Activated naive CD8-positive, alpha-beta T cell treated with anti-CD3 and anti-CD28 coated beads, Interleukin-2, amount 50 U/mL, for 16 hours (primary cell): ENCODE measurements around the gene PCDH9.

ENCODE experiments used
- DNase-seq: peaks from one replicate; pipeline ENCODE4 v3.0.0-alpha.2; 2020; ENCODE audit warnings: low read depth, low spot score

PCDH9 gene

DNA sequence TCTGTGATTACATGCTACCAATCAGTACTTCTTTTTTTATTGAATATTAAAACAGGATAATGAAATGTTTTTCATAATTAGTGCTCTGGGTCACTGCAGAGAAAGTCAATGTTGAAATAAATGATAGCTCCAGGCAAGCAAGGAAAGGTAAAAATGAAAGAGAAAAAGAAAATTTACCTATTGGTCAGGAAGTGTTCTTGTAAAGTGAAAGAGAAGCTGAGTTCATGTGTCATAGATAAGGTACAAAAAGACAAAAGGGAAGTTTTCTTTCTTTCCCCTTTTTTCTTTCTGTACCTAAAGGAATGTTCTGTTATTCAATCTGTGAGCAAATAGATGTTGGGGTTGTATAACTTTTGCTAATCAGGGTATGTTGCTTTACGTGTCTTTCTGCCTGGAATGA lies 197.0 kb downstream of the PCDH9 start:
- no peak for DNase-seq

- DNase-seq: no peak
Observed at GRCh38 chr13:67023130-67023876, 206.8 kb downstream of the PCDH9 start.

DNA sequence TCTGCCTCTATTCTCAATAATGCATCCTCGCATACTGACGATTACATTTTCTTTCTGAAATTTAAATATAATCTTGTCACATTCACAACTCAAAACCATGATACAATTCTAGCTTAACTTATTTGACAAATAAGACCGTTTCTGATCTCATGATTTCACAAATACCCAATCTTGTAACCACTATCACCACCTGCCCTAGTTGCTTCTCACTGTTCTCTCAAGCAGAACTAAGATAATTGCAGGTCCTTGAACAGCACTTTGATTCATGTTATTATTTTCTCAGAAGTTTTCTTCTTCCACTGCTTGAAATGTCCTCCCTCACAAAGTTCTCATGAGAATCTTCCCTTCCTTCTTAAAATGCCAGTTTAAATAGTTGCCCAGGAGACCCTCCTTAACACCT lies 211.4 kb downstream of the PCDH9 start:
- DNase-seq: no peak

DNA sequence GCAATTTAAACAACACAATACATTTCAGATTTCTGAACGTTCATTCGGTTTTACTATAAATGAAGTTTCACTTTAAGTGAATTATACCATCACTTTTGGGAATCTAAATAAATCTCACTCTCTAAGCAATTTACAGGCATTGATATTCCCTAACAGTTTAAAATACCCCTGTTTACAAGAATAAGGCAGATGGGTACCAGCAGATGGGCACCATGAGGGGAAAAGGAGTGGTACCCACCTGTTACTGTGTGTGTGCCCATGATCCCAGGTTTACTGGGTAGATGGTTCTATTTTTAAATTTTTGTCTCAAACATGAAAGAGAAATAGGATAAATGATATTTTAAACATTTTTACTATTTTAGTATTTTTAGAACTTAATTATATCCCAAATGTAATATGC lies 212.9 kb downstream of the PCDH9 start:
- DNase-seq: no peak

- no peak for DNase-seq
Observed at GRCh38 chr13:67015976-67016600, 214.0 kb downstream of the PCDH9 start.

DNA sequence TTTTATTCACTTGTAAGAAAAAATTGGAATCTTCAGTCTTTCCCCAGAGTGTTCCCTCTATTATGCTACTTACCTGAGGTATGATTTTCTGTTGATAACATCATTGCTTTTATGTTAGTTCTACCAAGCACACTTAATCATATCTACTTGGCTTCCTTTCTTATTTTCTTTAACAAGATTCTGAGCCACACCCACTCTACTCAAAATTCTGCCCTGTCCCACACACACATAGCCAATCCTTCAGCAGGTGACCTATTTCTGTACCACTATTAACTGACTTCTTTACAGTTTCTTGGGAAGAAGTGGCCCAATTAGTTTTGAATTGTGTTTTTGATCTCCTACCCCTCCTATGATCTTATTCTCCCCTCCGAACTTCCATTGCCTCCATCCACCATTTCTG lies 215.7 kb downstream of the PCDH9 start:
- no peak for DNase-seq

GRCh38 chr13:67013709-67014108 lies 216.4 kb downstream of the PCDH9 start:
- no peak for DNase-seq

DNA sequence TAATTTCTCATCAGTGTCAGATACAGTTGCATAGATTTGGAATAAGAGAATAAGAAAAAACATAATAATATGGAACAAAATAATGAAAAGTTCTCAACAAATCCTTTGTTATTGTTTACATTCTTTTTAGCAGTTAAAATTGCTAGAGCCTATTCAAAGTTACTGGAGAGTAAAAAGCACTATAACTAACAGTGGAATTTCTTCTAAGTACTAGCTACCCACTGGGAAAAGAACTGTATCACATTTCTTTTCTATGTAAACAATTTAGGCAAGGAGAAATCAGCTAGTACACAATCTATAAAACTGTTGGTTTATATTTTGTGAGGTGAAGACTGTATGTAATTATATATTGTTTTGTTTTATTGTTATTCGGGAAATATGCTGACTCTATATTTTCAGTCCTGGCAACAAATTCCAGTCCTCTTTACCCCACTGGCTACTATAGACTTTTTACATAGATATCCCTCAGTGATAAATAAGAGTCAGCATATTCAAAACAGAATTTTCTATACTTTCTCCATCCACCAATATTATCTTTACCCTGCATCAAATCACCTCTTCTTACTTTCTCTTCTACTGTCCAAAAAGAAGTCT lies 222.0 kb downstream of the PCDH9 start:
- no peak for DNase-seq

DNA sequence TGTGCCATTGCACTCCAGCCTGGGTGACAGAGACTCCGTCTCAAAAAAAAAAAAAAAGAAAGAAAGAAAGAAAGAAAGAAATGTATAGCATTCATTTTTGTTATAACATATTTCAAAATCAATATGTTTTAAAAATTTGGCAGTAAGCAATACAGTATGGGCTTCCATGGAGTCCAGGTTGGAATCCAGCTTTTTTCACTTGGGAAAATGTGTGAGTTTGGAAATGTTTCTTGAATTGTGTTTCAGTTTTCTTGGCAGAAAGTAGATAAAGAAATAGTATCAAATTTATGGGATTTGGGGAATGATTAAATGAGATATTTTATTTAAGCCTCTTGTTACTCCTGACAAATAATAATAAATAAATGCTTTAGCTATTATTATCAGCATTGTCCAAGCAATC lies 225.6 kb downstream of the PCDH9 start:
- DNase-seq: no peak

GRCh38 chr13:67003743-67004142 lies 226.4 kb downstream of the PCDH9 start:
- DNase-seq: no peak

- no peak for DNase-seq
Observed at GRCh38 chr13:67001363-67001762, 228.8 kb downstream of the PCDH9 start.

DNA sequence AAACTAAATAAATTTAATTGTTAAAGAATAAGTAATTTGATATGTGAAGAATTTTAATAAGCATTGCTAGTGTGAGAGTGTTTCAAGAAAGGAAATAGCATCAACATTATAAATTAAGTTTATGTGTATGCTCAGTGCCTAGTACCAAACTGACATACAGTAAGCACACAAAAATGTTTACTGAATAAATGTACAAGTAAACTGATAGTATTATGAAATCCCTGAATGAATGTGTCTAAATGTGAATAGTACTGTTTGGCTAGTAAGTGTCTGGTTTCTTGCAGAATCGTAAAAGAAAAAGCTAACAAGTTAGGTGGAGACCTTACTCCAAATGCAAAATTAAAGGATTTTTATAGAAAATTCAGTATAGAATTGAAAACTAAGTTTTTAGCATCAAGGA lies 233.6 kb downstream of the PCDH9 start:
- no peak for DNase-seq

DNA sequence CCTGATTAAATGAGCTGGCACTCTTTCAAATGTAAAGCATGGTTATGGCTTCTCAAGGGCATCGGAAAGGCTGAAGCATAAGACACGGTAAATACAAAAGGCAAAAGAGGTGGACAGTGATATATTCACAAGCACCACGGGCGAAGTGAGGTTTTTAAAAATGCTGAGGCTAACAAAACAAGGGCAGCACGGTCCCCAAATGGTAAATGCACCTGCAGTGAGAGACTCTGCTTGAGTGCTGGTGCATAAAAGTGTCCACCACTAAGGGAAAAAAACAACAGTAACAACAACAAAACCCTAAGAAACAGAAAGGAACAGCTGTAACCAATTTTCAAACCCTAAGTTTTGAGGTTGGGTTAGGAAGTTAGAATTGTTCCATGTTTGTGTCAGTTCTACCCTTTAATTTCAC lies 234.9 kb downstream of the PCDH9 start:
- DNase-seq: no peak

DNA sequence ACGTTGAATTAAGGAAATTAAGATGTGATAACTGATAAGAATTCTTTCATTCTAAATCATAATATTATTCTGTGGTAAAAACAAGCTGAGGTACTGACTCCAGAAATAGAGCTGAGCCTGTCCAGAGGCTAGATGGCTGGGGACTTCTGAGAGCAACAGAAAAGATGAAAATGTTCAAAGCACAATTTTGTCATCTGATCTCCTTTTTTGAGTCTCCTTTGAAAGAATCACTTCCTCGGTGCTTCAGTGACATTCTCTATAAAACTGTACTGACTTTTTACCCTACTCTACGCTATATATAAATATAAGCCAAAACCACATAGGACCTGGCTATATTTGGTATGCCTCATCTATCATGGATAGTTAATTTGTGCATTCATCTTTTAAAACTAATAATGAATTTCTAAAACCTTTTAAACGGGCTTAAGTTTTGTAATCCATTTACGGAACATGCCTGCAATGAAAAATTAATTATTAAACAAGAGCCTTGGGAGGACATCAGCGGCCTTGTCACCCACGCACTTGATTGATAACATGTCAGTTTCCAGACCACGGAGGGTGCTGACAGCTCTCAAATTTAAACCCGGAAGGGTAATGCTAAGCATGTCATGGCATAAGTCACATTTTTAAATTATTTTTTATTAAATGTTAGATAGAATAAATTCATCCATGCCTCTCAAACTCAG lies 235.5 kb downstream of the PCDH9 start:
- no peak for DNase-seq

DNA sequence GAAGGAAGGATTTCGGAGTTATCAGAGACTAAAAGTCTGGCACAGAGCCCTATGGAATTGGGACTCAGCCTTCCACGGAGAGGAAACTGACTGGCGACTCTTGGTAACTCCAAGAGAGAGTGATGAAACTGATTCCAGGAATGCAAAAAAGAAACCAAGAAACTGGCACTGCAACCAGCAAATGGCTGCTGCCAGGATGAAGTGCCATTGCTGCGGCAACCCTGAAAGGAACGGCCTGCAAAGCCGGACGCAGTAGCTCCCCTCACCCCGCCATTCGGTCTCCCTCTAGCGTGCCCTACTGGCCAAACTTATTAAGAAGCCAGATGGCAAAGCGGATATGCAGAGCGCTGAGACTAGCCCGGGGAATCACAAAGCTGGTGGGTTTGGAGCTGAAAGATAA lies 236.0 kb downstream of the PCDH9 start:
- DNase-seq: no peak

GRCh38 chr13:66992719-66993118 lies 237.4 kb downstream of the PCDH9 start:
- no peak for DNase-seq

- DNase-seq: no peak
Observed at GRCh38 chr13:66992183-66992582, 238.0 kb downstream of the PCDH9 start.

DNA sequence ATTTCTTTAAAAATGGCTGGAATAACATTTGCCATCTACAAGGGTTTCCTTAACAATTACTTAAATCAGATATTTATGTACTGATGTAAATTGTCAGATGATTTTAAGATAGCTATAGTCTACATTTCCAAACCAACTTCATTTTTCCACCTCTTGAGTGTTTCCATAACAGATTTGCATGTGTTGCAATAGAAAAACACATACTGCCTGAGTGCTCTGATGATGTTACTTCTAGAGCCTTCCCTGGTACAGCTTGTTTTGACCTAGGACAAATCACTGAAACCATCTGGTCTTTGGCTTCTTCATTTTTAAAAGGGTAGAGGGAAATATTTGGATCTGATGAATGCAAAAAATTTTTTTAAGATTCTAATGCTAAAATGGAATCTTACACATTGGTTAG lies 245.9 kb downstream of the PCDH9 start:
- no peak for DNase-seq

- no peak for DNase-seq
Observed at GRCh38 chr13:66981912-66982311, 248.2 kb downstream of the PCDH9 start.

- no peak for DNase-seq
Observed at GRCh38 chr13:66977161-66977560, 253.0 kb downstream of the PCDH9 start.

DNA sequence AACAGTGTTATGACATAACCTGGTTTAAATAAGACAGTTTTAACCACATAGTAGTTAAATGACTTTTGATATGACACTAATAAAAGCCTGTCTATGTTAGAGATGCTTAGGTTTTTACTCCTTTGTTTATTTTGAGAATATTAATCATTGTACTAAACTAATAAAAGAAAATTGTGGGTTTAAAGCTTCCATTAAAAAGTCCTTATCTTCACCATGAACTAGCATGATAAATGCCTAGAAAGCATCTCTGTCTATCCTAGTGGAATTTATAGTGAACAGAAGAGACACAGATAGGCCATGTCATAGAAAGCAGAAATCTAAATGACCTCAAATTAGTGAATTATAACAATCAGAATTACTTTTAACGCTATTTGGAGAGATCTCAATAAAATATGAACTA lies 255.2 kb downstream of the PCDH9 start:
- no peak for DNase-seq

DNA sequence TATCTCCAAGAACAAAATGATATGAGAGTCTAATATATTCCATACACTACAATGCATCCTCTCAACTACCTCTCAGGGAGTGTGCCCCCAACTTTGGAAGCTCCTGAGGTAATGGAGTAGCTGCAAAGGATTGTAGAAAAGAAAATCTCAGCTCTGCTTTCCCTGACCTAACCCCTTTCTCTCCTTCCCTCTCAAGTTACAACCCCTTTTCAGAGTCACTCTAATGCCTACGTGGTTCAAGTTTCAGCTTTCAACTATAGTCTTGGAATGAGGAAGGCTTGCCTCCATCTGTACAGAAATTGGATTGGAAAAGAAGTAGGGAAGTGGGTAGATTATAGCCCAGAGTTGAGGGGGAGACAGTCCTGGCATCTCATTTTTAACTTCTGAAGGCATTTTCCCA lies 256.0 kb downstream of the PCDH9 start:
- DNase-seq: no peak

DNA sequence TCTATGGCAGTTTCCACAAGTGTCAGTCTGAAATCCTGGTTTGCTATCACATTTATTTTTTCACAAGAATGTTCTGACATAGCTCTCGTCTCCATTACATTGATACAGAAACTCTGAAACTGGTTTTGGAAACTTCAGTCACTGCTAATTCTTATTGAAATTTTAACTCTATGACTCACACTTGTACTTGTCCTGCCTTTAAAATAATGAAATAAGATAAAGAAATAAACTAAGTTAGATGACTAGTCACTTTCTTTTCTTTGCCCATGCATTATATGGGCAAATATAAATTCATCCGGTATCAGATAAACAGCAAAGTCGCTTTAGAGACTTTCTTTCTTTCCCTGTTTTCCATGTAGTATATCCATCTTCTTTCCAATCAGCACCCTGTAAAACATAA lies 257.5 kb downstream of the PCDH9 start:
- no peak for DNase-seq
